HepG2 (cell line): ENCODE data around the gene AGER. TPM values are rescaled to one million over a fixed set of nuclear protein-coding genes. Genes with fewer than 3 reads are reported as not detected.
A peak's percentile ranks its signal among the peaks of the same experiment; 100 is the strongest.

Experiments
- HCFC1 ChIP-seq: fragments of 150-350 bp; IDR thresholded peaks from 2 replicates; pipeline ENCODE4 v1.6.1; 2014; ENCODE audit warnings: low read depth, low read length
- HDAC6 ChIP-seq: fragments of 200-600 bp; sonication (generic); IDR thresholded peaks from 2 replicates; pipeline ENCODE4 v1.7.0; 2017; ENCODE audit warnings: mild to moderate bottlenecking, antibody characterized with exemption, low read length, low read depth
- JUNB ChIP-seq: sonication (generic); formaldehyde crosslinking; IDR thresholded peaks from 2 replicates; pipeline ENCODE4 v1.8.0; 2022; ENCODE audit warnings: missing genetic modification reagents, mild to moderate bottlenecking, borderline replicate concordance
- KLF9 ChIP-seq: IDR thresholded peaks from 2 replicates; pipeline ENCODE4 v1.6.1; 2016; ENCODE audit warnings: low read depth
- LCORL ChIP-seq, 2 experiments: fragments of 450-650 bp in 1 of 2; sonication (generic) in 1 of 2; formaldehyde crosslinking in 1 of 2; IDR thresholded peaks; 2 replicates each; pipeline versions ENCODE4 v1.5.0 to v1.6.1; 2017 to 2020; ENCODE audit warnings: antibody characterized with exemption in 1 of 2, missing genetic modification reagents in 1 of 2
- NR2F1 ChIP-seq, 2 experiments: fragments of 450-650 bp in 1 of 2; formaldehyde crosslinking in 1 of 2; IDR thresholded peaks; 2 replicates each; pipeline versions ENCODE4 v1.5.0 to v1.6.1; 2016 to 2020; ENCODE audit warnings: mild to moderate bottlenecking in 1 of 2, missing compliant biosample characterization in 1 of 2, missing genetic modification reagents in 1 of 2, moderate library complexity in 1 of 2
- REPIN1 ChIP-seq: sonication (generic); formaldehyde crosslinking; IDR thresholded peaks from 2 replicates; pipeline ENCODE4 v1.8.0; 2022; ENCODE audit warnings: missing genetic modification reagents, low read depth, mild to moderate bottlenecking, borderline replicate concordance
- SATB2 ChIP-seq: sonication (generic); formaldehyde crosslinking; IDR thresholded peaks from 2 replicates; pipeline ENCODE4 v1.5.0; 2020; ENCODE audit warnings: missing genetic modification reagents
- SP5 ChIP-seq: IDR thresholded peaks from 2 replicates; pipeline ENCODE4 v1.6.1; 2016; ENCODE audit warnings: low read depth, borderline replicate concordance
- ZFY ChIP-seq: sonication (generic); formaldehyde crosslinking; IDR thresholded peaks from 2 replicates; pipeline ENCODE4 v1.4.0; 2020; ENCODE audit warnings: missing genetic modification reagents
- ZNF180 ChIP-seq: sonication (generic); formaldehyde crosslinking; IDR thresholded peaks from 2 replicates; pipeline ENCODE4 v1.4.0; 2020; ENCODE audit warnings: low read depth, missing genetic modification reagents, borderline replicate concordance
- ZNF225 ChIP-seq: sonication (generic); formaldehyde crosslinking; IDR thresholded peaks from 2 replicates; pipeline ENCODE4 v1.4.0; 2020; ENCODE audit warnings: mild to moderate bottlenecking, missing genetic modification reagents
- ZNF282 ChIP-seq: fragments of 450-650 bp; IDR thresholded peaks from 2 replicates; pipeline ENCODE4 v1.6.1; 2018; ENCODE audit not compliant: partially characterized antibody
- ZNF292 ChIP-seq: sonication (generic); formaldehyde crosslinking; IDR thresholded peaks from 2 replicates; pipeline ENCODE4 v1.8.1; 2022; ENCODE audit warnings: mild to moderate bottlenecking, low read depth, missing genetic modification reagents, borderline replicate concordance
- ZNF333 ChIP-seq: sonication (generic); formaldehyde crosslinking; IDR thresholded peaks from 2 replicates; pipeline ENCODE4 v1.4.0; 2020; ENCODE audit warnings: mild to moderate bottlenecking, missing genetic modification reagents, borderline replicate concordance
- ZNF432 ChIP-seq: sonication (generic); formaldehyde crosslinking; IDR thresholded peaks from 2 replicates; pipeline ENCODE4 v1.5.0; 2020; ENCODE audit warnings: missing genetic modification reagents, mild to moderate bottlenecking, borderline replicate concordance
- ZNF883 ChIP-seq: sonication (generic); formaldehyde crosslinking; IDR thresholded peaks from 2 replicates; pipeline ENCODE4 v1.5.1; 2020; ENCODE audit warnings: mild to moderate bottlenecking, missing genetic modification reagents; ENCODE audit errors: not compliant biosample characterization
- polyA plus RNA-seq, 8 experiments: library from polyadenylated mRNA; depleted of rRNA in 3 of 8; stranded (reverse) in 7 of 8; unstranded in 1 of 8; fragments of >200 nt; fragmentation: Illumina TruSeq in 4 of 8; extraction: Trizol in 4 of 8; gene quantifications; 2 replicates each; pipeline versions ENCODE4 v1.2.1 to v1.2.3, GENCODE V29; 2011 to 2016; ENCODE audit warnings: low read depth in 4 of 8, missing spikeins in 1 of 8, mixed read lengths in 1 of 8; ENCODE audit not compliant: insufficient read depth in 1 of 8
- total RNA-seq, 5 experiments: library from RNA; depleted of rRNA; stranded (reverse); fragments of >200 nt; fragmentation: Illumina TruSeq; extraction: Trizol; gene quantifications; 2 replicates each; pipeline ENCODE4 v1.2.3, GENCODE V29; 2016; ENCODE audit warnings: low read depth in 1 of 5
- TF ChIP-seq, protein P1 (sequence below): sonication (generic); formaldehyde crosslinking; IDR thresholded peaks from 2 replicates; pipeline ENCODE4 v1.8.1; 2023; ENCODE audit warnings: mild to moderate bottlenecking, moderate library complexity, missing genetic modification reagents
- TF ChIP-seq, protein P2 (sequence below): sonication (generic); formaldehyde crosslinking; IDR thresholded peaks from 2 replicates; pipeline ENCODE4 v1.8.1; 2023; ENCODE audit warnings: missing genetic modification reagents, mild to moderate bottlenecking, borderline replicate concordance
- TF ChIP-seq, protein P3 (sequence below): sonication (generic); formaldehyde crosslinking; IDR thresholded peaks from 2 replicates; pipeline ENCODE4 v1.4.0; 2020; ENCODE audit warnings: low read depth, missing genetic modification reagents
- TF ChIP-seq, protein P4 (sequence below): sonication (generic); formaldehyde crosslinking; IDR thresholded peaks from 2 replicates; pipeline ENCODE4 v1.4.0; 2020; ENCODE audit warnings: missing genetic modification reagents
- TF ChIP-seq, protein P5 (sequence below), 2 experiments: fragments of 450-650 bp in 1 of 2; sonication (generic) in 1 of 2; formaldehyde crosslinking; IDR thresholded peaks; 2 replicates each; pipeline versions ENCODE4 v1.5.0 to v1.8.0; 2020 to 2022; ENCODE audit warnings: mild to moderate bottlenecking in 1 of 2, missing genetic modification reagents in 1 of 2

AGER gene
- total and polyA plus RNA-seq, 2 of the 13 experiments (the other 11 are each of a cell fraction or from before 2014, with no cell fraction given): 1.9 to 5.1 TPM

DNA sequence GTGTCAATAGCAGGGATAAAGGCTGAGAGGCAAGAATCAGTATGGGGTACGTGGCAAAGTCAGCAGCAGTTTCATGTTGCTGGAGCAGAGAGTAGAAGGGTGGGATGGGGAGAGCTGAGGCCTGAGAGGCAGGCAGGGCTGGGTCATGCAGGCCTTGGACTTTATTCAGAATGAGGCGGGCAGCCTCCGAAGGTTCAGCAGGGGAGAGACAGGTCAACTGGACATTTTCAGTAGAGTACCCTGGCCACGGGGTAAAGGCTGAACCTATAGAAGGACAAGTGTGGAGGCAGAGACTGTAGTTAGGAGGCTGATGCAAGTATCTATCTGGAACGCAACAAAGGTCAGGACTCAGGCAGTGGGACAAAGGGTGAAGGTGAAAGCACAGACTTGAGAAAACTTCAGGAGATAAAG lies 26.1 kb upstream of the AGER start (continued):
- no peak for TF ChIP-seq ZNF282
- no peak for TF ChIP-seq ZNF432 (CRISPR knock-in tag)
- TF ChIP-seq JUNB (CRISPR knock-in tag): no peak
- TF ChIP-seq SP5 (CRISPR knock-in tag): no peak
- no peak for TF ChIP-seq ZNF333
- no peak for TF ChIP-seq SATB2 (CRISPR knock-in tag)
- TF ChIP-seq, protein P1, sequence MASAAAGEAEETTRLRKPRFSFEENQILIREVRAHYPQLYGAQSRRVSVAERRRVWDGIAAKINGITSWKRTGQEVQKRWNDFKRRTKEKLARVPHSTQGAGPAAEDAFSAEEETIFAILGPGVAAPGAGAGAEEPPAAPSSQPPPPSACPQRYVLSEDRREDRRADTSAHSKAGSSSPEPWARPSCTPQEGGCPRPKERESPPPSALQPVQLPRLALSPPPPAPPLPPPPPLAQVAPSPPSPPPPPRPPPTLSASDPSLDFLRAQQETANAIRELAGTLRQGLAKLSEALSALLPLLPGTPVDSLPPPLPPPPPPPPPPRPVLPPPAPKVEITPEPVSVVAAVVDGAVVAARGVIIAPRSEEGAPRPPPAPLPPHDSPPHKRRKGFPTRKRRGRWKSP (CRISPR knock-in tag): no peak
- TF ChIP-seq, protein P2, sequence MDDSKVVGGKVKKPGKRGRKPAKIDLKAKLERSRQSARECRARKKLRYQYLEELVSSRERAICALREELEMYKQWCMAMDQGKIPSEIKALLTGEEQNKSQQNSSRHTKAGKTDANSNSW (CRISPR knock-in tag): no peak
- TF ChIP-seq NR2F1 (CRISPR knock-in tag; IDR thresholded peaks at IDR 0.05): peak in 1 of 2 experiments; percentile 28; a peak in 1 of 4 replicates
- no peak for TF ChIP-seq ZNF180 (CRISPR knock-in tag)
- no peak for TF ChIP-seq ZFY (CRISPR knock-in tag)
- TF ChIP-seq LCORL (IDR thresholded peaks at IDR 0.05): no peak
- TF ChIP-seq LCORL (CRISPR knock-in tag; IDR thresholded peaks at IDR 0.05): peak; percentile 21; the same call in 1 of the 2 replicates
- TF ChIP-seq REPIN1: peak; percentile 59; the same call in 1 of the 2 replicates
- TF ChIP-seq, protein P3, sequence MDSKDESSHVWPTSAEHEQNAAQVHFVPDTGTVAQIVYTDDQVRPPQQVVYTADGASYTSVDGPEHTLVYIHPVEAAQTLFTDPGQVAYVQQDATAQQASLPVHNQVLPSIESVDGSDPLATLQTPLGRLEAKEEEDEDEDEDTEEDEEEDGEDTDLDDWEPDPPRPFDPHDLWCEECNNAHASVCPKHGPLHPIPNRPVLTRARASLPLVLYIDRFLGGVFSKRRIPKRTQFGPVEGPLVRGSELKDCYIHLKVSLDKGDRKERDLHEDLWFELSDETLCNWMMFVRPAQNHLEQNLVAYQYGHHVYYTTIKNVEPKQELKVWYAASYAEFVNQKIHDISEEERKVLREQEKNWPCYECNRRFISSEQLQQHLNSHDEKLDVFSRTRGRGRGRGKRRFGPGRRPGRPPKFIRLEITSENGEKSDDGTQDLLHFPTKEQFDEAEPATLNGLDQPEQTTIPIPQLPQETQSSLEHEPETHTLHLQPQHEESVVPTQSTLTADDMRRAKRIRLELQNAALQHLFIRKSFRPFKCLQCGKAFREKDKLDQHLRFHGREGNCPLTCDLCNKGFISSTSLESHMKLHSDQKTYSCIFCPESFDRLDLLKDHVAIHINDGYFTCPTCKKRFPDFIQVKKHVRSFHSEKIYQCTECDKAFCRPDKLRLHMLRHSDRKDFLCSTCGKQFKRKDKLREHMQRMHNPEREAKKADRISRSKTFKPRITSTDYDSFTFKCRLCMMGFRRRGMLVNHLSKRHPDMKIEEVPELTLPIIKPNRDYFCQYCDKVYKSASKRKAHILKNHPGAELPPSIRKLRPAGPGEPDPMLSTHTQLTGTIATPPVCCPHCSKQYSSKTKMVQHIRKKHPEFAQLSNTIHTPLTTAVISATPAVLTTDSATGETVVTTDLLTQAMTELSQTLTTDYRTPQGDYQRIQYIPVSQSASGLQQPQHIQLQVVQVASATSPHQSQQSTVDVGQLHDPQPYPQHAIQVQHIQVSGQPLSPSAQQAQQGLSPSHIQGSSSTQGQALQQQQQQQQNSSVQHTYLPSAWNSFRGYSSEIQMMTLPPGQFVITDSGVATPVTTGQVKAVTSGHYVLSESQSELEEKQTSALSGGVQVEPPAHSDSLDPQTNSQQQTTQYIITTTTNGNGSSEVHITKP (CRISPR knock-in tag): no peak
- no peak for TF ChIP-seq ZNF883
- no peak for TF ChIP-seq KLF9
- no peak for TF ChIP-seq HCFC1
- TF ChIP-seq HDAC6: no peak
- TF ChIP-seq ZNF225: no peak
- TF ChIP-seq ZNF292 (CRISPR knock-in tag): peak; percentile 34; the same call in 1 of the 2 replicates
- TF ChIP-seq, protein P4, sequence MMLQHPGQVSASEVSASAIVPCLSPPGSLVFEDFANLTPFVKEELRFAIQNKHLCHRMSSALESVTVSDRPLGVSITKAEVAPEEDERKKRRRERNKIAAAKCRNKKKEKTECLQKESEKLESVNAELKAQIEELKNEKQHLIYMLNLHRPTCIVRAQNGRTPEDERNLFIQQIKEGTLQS (CRISPR knock-in tag): no peak
- TF ChIP-seq, protein P5, sequence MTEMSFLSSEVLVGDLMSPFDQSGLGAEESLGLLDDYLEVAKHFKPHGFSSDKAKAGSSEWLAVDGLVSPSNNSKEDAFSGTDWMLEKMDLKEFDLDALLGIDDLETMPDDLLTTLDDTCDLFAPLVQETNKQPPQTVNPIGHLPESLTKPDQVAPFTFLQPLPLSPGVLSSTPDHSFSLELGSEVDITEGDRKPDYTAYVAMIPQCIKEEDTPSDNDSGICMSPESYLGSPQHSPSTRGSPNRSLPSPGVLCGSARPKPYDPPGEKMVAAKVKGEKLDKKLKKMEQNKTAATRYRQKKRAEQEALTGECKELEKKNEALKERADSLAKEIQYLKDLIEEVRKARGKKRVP (CRISPR knock-in tag; IDR thresholded peaks at IDR 0.05): peak in 1 of 2 experiments; percentile 41; a peak in 1 of 4 replicates
